DMS53 treated with DMSO at 0.1 percent for 48 hours (cell line): ENCODE measurements around the gene DNMT3L.

Experiments
- DNase-seq: peaks from one replicate; lab custom pipeline; 2025; ENCODE audit not compliant: unreplicated experiment; lab: John Stamatoyannopoulos, UW

DNMT3L gene

GRCh38 chr21:44279354-44280260, 17.9 kb upstream of the DNMT3L start:
- DNase-seq = no peak

GRCh38 chr21:44275041-44275440, 13.3 kb upstream of the DNMT3L start:
- DNase-seq = no peak

GRCh38 chr21:44273046-44273445, 11.3 kb upstream of the DNMT3L start:
- no peak for DNase-seq

GRCh38 chr21:44272284-44272858, 10.7 kb upstream of the DNMT3L start:
- no peak for DNase-seq

- DNase-seq = no peak
Observed at GRCh38 chr21:44271558-44272283, 10.0 kb upstream of the DNMT3L start.

GRCh38 chr21:44269090-44269489, 7.4 kb upstream of the DNMT3L start:
- no peak for DNase-seq

GRCh38 chr21:44267655-44268142, 6.0 kb upstream of the DNMT3L start:
- DNase-seq = no peak

- DNase-seq = no peak
Observed at GRCh38 chr21:44265734-44266270, 4.1 kb upstream of the DNMT3L start.

GRCh38 chr21:44263768-44264167, 2.1 kb upstream of the DNMT3L start:
- DNase-seq = no peak

GRCh38 chr21:44263221-44263760, 1.6 kb upstream of the DNMT3L start:
- no peak for DNase-seq

GRCh38 chr21:44262338-44263056, 800 bp upstream of the DNMT3L start:
- DNase-seq = no peak

- no peak for DNase-seq
Observed at GRCh38 chr21:44260791-44261631, 686 bp downstream of the DNMT3L start.

GRCh38 chr21:44260066-44260465, 1.6 kb downstream of the DNMT3L start:
- no peak for DNase-seq

- no peak for DNase-seq
Observed at GRCh38 chr21:44259082-44259705, 2.5 kb downstream of the DNMT3L start.

- no peak for DNase-seq
Observed at GRCh38 chr21:44258056-44258725, 3.5 kb downstream of the DNMT3L start.

GRCh38 chr21:44255511-44255981, 6.2 kb downstream of the DNMT3L start:
- DNase-seq = no peak

GRCh38 chr21:44253832-44254710, 7.6 kb downstream of the DNMT3L start:
- DNase-seq = no peak
